GM12872 (cell line): ENCODE results near the gene PCDH9.

Source experiments
- CTCF ChIP-seq: IDR thresholded peaks from 3 replicates; pipeline ENCODE4 v1.5.1; 2011; ENCODE audit warnings: low read depth, mild to moderate bottlenecking, low read length, moderate library complexity; ENCODE audit not compliant: insufficient read depth

The PCDH9 gene

GRCh38 chr13:67023130-67023876 lies 206.8 kb downstream of the PCDH9 start:
- no peak for TF ChIP-seq CTCF

DNA sequence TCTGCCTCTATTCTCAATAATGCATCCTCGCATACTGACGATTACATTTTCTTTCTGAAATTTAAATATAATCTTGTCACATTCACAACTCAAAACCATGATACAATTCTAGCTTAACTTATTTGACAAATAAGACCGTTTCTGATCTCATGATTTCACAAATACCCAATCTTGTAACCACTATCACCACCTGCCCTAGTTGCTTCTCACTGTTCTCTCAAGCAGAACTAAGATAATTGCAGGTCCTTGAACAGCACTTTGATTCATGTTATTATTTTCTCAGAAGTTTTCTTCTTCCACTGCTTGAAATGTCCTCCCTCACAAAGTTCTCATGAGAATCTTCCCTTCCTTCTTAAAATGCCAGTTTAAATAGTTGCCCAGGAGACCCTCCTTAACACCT lies 211.4 kb downstream of the PCDH9 start:
- TF ChIP-seq CTCF = no peak

DNA sequence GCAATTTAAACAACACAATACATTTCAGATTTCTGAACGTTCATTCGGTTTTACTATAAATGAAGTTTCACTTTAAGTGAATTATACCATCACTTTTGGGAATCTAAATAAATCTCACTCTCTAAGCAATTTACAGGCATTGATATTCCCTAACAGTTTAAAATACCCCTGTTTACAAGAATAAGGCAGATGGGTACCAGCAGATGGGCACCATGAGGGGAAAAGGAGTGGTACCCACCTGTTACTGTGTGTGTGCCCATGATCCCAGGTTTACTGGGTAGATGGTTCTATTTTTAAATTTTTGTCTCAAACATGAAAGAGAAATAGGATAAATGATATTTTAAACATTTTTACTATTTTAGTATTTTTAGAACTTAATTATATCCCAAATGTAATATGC lies 212.9 kb downstream of the PCDH9 start:
- no peak for TF ChIP-seq CTCF

GRCh38 chr13:67015976-67016600 lies 214.0 kb downstream of the PCDH9 start:
- TF ChIP-seq CTCF = no peak

- TF ChIP-seq CTCF = no peak
Measured at GRCh38 chr13:67014399-67014798, 215.7 kb downstream of the PCDH9 start.

DNA sequence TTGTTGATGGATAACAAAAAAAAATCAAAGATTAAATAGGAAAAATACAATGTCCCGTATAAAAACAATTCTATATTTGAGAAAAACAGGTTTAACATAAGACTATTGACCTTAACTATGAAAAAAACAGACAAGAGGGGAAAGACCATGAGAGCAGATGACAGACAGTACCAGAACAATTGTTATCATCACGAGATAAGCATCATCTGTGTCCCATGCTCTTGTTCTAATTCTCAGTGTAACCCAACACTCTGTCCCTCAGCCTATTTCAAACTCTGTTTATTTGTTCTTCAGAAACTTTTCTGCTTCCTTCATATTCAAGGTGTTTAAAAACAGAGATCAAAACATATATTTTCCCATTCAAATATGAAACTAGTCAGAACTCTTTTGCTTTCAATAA lies 216.4 kb downstream of the PCDH9 start:
- no peak for TF ChIP-seq CTCF

- no peak for TF ChIP-seq CTCF
Measured at GRCh38 chr13:67008075-67008668, 222.0 kb downstream of the PCDH9 start.
